MM.1S (cell line): ENCODE results near the gene TBL1X.

Source experiments
- EZH2 ChIP-seq: fragments of 300-600 bp; sonication (generic); optimal IDR thresholded peaks from 2 replicates; pipeline ENCODE3; 2017; ENCODE audit warnings: low read depth, mild to moderate bottlenecking, antibody characterized with exemption, low read length, mixed read lengths
- EZH2phosphoT487 ChIP-seq: fragments of 300-600 bp; sonication (generic); IDR thresholded peaks from 2 replicates; pipeline ENCODE4 v1.6.1; 2018; ENCODE audit warnings: antibody characterized with exemption, low read length
- TF ChIP-seq, protein P1 (sequence below): fragments of 300-600 bp; sonication (generic); IDR thresholded peaks from 2 replicates; pipeline ENCODE4 v1.5.1; 2016; ENCODE audit warnings: antibody characterized with exemption, low read length, mixed read lengths

- TF ChIP-seq, protein P1, sequence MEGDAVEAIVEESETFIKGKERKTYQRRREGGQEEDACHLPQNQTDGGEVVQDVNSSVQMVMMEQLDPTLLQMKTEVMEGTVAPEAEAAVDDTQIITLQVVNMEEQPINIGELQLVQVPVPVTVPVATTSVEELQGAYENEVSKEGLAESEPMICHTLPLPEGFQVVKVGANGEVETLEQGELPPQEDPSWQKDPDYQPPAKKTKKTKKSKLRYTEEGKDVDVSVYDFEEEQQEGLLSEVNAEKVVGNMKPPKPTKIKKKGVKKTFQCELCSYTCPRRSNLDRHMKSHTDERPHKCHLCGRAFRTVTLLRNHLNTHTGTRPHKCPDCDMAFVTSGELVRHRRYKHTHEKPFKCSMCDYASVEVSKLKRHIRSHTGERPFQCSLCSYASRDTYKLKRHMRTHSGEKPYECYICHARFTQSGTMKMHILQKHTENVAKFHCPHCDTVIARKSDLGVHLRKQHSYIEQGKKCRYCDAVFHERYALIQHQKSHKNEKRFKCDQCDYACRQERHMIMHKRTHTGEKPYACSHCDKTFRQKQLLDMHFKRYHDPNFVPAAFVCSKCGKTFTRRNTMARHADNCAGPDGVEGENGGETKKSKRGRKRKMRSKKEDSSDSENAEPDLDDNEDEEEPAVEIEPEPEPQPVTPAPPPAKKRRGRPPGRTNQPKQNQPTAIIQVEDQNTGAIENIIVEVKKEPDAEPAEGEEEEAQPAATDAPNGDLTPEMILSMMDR: no peak
- TF ChIP-seq EZH2phosphoT487 (no peak), EZH2 (no peak)
Measured at GRCh38 chrX:9646471-9647224, 181.8 kb downstream of the TBL1X start.
